Ascending aorta (tissue), 2 donors: ENCODE measurements around the gene TRIM17. TPM values are rescaled to one million over a fixed set of nuclear protein-coding genes. Genes with fewer than 3 reads are reported as not detected.

ENCODE experiments used
- DNase-seq, 2 donors: peaks; one replicate each; pipeline ENCODE4 v3.0.0-alpha.2; 2019; ENCODE audit warnings: low spot score in 2 of 2
- H3K27ac ChIP-seq, 2 donors: fragments of 200-600 bp; sonication (generic); one replicate each; pipeline ENCODE4 v1.5.1; 2016 to 2017; ENCODE audit warnings: mild to moderate bottlenecking in 1 of 2
- H3K27me3 ChIP-seq: fragments of 200-600 bp; sonication (generic); one replicate; pipeline ENCODE4 v1.5.1; 2017
- H3K36me3 ChIP-seq, 2 donors: fragments of 200-600 bp; sonication (generic); one replicate each; pipeline ENCODE4 v1.5.1; 2016
- H3K4me1 ChIP-seq, 2 donors: fragments of 200-600 bp; sonication (generic); one replicate each; pipeline ENCODE4 v1.5.1; 2016 to 2017; ENCODE audit warnings: mild to moderate bottlenecking in 1 of 2
- H3K4me3 ChIP-seq, 2 donors: fragments of 200-600 bp; sonication (generic); one replicate each; pipeline ENCODE4 v1.5.1; 2016 to 2017; ENCODE audit warnings: mild to moderate bottlenecking in 1 of 2
- H3K9me3 ChIP-seq, 2 donors: fragments of 200-600 bp; sonication (generic); one replicate each; pipeline ENCODE4 v1.5.1; 2016
- intact Hi-C: fragments of 100-400 bp; cut with DNase I; formaldehyde crosslinking; loops from one replicate; pipeline ENCODE4 v1.15.1; 2023
- total RNA-seq: library from RNA; depleted of rRNA; stranded (reverse); fragments of >200 nt; gene quantifications from one replicate; pipeline ENCODE4 v1.1.0, GENCODE V29; 2016
- TF ChIP-seq, protein P1 (sequence below), 3 experiments: fragments of 200-600 bp in 2 of 3; fragments of 450-650 bp in 1 of 3; sonication (generic) in 2 of 3; IDR thresholded peaks; one replicate each; pipeline ENCODE4 v1.5.1; 2016 to 2019; ENCODE audit warnings: antibody characterized with exemption in 3 of 3, mild to moderate bottlenecking in 1 of 3, moderate library complexity in 1 of 3

Gene TRIM17
- total RNA-seq, 1 donor from 2014 or later = not detected

DNA sequence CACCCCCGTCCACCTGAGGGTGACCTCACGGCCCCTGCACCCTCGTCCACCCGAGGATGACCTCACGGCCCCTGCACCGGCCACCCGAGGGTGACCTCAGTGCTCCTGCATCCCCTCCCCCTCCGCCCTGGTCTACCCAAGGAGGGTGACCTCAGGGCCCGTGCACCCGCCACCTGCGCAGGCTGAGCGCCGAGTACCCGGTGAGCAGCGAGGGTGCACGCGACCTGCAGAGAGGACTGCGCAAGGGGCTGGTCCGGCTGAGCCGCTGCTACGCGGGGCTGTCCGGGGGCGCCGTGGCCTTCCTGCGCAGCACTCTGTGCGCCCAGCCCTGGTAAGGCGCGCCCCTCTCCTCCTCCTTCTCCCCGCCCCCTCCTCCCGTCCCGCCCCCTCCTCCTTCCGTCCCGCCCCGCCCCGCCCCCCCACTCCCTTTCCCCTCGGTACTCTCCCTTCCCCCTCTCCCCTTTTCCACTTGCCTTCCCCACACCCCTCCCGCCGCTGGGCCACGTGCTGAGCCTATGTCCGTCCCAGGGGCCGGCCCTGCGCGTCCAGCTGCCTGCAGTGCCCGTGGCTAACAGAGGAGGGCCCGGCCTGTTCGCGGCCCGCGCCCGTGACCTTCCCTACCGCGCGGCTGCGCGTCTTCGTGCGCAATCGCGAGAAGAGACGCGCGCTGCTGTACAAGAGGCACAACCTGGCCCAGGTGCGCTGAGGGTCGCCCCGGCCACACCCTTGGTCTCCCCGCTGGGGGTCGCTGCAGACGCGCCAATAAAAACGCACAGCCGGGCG is 38.4 kb downstream of the TRIM17 start:
- peaks cover 0 to 6% of the 10 kb centered on the region in 2 donors for H3K4me1 ChIP-seq

DNA sequence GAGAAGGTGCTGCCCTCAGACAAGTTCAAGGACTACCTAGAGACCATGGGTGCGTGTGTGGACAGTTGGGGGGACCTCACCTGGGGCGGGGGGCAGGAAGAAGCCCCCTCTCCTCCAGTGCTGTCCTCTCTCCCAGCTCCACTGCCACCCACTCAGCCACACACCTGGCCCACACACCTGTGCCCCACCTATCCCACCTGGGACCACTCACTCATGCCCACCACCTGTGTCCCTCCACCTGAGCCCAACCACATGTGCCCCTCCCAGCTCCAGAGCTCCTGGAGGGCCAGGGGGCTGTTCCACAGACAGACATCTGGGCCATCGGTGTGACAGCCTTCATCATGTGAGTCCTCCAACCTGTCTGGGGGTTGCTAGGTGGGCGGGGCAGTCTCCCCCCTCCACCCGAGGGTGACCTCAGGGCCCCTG is 39.0 kb downstream of the TRIM17 start:
- Histone ChIP-seq H3K27ac (peak overlapping the region in 1 of 2 donors; percentile 55), H3K4me3 (peak overlapping the region in 1 of 2 donors; percentile 79), H3K4me1 (peaks cover 0 to 6% of the 10 kb centered on the region in 2 donors), H3K9me3 (no peaks in the 10 kb centered on the region), H3K27me3 (no peaks in the 10 kb centered on the region), H3K36me3 (no peaks in the 10 kb centered on the region)
- no peak for DNase-seq
- TF ChIP-seq, protein P1, sequence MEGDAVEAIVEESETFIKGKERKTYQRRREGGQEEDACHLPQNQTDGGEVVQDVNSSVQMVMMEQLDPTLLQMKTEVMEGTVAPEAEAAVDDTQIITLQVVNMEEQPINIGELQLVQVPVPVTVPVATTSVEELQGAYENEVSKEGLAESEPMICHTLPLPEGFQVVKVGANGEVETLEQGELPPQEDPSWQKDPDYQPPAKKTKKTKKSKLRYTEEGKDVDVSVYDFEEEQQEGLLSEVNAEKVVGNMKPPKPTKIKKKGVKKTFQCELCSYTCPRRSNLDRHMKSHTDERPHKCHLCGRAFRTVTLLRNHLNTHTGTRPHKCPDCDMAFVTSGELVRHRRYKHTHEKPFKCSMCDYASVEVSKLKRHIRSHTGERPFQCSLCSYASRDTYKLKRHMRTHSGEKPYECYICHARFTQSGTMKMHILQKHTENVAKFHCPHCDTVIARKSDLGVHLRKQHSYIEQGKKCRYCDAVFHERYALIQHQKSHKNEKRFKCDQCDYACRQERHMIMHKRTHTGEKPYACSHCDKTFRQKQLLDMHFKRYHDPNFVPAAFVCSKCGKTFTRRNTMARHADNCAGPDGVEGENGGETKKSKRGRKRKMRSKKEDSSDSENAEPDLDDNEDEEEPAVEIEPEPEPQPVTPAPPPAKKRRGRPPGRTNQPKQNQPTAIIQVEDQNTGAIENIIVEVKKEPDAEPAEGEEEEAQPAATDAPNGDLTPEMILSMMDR (IDR thresholded peaks at IDR 0.05) = no peak
- intact Hi-C loops = loop anchor here (2.0 kb wide), 1 partner anchor 29 kb away; the partner anchor contains the start of gene TRIM11

More for the DNA sequence above, 38.4 kb downstream of the TRIM17 start:
- H3K27me3 ChIP-seq = no peaks in the 10 kb centered on the region
- peak overlapping the region in 1 of 2 donors; percentile 55 for H3K27ac ChIP-seq
- H3K9me3 ChIP-seq = no peaks in the 10 kb centered on the region
- no peaks in the 10 kb centered on the region for H3K36me3 ChIP-seq
- peak overlapping the region; percentile 63 to 79 for H3K4me3 ChIP-seq
- DNase-seq = peak; percentile 7 to 80
- TF ChIP-seq, protein P1 (IDR thresholded peaks at IDR 0.05) = peak; percentile 45 to 52 (median 49)
- intact Hi-C loops = loop anchor here (2.0 kb wide), 1 partner anchor 29 kb away; the partner anchor contains the start of gene TRIM11

DNA sequence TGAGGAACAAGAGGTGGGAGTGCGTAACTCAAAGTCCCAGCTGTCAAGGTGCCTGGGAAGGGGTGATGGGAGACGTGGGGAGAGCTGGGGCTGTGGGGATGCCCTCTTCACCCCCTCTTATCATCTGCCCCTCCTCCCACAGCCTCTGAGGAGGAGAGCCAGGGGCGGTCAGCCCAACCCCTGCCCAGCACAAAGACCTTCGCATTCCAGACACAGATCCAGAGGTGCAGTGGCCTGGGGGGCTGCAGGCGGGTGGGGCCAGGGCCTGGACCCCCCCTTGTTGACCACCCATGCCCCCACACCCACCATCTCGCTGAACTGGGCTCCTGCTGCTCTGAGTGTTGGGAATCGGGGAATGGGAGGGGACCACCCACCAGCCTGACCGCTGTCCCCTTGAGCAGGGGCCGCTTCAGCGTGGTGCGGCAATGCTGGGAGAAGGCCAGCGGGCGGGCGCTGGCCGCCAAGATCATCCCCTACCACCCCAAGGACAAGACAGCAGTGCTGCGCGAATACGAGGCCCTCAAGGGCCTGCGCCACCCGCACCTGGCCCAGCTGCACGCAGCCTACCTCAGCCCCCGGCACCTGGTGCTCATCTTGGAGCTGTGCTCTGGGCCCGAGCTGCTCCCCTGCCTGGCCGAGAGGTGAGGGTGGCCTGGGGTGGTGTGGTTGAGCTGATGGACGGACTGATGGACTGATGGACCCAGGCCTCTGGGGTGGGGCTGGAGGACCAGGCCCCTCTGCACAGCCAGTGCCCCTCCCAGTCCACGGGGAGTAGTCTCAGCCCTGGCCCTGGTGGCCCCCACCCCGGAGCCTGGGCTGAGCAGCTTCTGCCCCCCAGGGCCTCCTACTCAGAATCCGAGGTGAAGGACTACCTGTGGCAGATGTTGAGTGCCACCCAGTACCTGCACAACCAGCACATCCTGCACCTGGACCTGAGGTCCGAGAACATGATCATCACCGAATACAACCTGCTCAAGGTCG is 39.7 kb downstream of the TRIM17 start:
- intact Hi-C loops = no loop called here
- no peak for DNase-seq
- TF ChIP-seq, protein P1 (IDR thresholded peaks at IDR 0.05) = no peak
- Histone ChIP-seq H3K4me3 (no peak overlapping the region), H3K36me3 (no peaks in the 10 kb centered on the region), H3K27ac (no peak overlapping the region), H3K27me3 (no peaks in the 10 kb centered on the region), H3K9me3 (no peaks in the 10 kb centered on the region), H3K4me1 (peaks cover 0 to 6% of the 10 kb centered on the region in 2 donors)

DNA sequence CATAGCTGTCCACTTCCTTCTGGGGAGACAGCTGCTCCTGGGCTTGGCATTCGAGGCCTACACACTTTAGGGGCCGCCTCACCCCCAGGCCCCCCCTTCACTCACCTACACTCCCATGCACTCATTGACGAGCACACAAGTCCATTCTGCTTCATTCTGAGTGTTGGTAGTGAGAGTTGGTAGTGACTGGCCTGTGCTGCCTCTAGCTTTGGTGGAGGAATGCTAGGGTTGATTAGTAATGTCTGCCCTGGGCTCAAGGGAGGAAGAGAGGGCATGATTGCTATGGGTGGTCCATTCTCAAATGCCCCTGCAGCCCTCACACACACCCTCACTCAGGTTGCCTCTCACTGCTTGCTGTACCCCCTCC is 40.4 kb downstream of the TRIM17 start:
- TF ChIP-seq, protein P1 (IDR thresholded peaks at IDR 0.05) = no peak
- Histone ChIP-seq H3K27me3 (no peaks in the 10 kb centered on the region), H3K4me1 (peaks cover 0 to 6% of the 10 kb centered on the region in 2 donors), H3K4me3 (no peak overlapping the region), H3K36me3 (no peaks in the 10 kb centered on the region), H3K27ac (no peak overlapping the region), H3K9me3 (no peaks in the 10 kb centered on the region)
- intact Hi-C loops = no loop called here
- no peak for DNase-seq

DNA sequence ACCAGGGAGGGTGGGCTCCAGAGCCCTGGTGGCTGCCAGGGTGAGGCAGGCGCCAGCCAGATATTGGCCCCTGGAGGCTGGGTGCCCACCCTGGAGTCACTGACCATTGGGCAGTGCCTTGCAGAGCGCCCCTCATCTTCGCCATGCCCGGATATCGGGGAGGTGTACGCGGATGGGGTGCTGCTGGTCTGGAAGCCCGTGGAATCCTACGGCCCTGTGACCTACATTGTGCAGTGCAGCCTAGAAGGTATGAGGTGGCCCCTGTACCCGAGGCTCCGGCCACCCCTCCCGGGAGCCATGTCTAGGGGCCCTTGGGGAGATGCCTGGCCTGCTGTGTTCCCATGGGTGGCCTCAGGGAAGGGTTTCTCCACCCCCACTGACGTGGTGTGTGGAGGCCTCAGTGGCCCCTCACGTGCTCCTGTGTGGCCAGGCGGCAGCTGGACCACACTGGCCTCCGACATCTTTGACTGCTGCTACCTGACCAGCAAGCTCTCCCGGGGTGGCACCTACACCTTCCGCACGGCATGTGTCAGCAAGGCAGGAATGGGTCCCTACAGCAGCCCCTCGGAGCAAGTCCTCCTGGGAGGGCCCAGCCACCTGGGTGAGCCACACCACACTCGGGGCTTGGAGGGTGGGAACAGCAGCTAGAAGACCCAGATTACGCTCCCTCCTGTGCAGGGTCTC is 40.9 kb downstream of the TRIM17 start:
- Histone ChIP-seq H3K27me3 (no peaks in the 10 kb centered on the region), H3K4me3 (no peak overlapping the region), H3K27ac (peak overlapping the region; percentile 74), H3K36me3 (no peaks in the 10 kb centered on the region), H3K9me3 (no peaks in the 10 kb centered on the region), H3K4me1 (peaks cover 0 to 6% of the 10 kb centered on the region in 2 donors)
- DNase-seq = no peak
- TF ChIP-seq, protein P1 (IDR thresholded peaks at IDR 0.05) = no peak
- intact Hi-C loops = no loop called here
